Activated CD4-positive, CD25-positive, alpha-beta regulatory T cell treated with anti-CD3 and anti-CD28 coated beads, Interleukin-2, amount 50 U/mL, for 16 hours (primary cell): Measurements from ENCODE around the gene FPGT.
"Not testable (repeated sequence)": the region's sequence is repeated elsewhere in the genome, so short reads cannot be mapped to it uniquely, and the experiment has no call there.

ENCODE experiments used
- DNase-seq: peaks from one replicate; pipeline ENCODE4 v3.0.0-alpha.2; 2020; ENCODE audit warnings: low read depth, low spot score

Gene FPGT

DNA sequence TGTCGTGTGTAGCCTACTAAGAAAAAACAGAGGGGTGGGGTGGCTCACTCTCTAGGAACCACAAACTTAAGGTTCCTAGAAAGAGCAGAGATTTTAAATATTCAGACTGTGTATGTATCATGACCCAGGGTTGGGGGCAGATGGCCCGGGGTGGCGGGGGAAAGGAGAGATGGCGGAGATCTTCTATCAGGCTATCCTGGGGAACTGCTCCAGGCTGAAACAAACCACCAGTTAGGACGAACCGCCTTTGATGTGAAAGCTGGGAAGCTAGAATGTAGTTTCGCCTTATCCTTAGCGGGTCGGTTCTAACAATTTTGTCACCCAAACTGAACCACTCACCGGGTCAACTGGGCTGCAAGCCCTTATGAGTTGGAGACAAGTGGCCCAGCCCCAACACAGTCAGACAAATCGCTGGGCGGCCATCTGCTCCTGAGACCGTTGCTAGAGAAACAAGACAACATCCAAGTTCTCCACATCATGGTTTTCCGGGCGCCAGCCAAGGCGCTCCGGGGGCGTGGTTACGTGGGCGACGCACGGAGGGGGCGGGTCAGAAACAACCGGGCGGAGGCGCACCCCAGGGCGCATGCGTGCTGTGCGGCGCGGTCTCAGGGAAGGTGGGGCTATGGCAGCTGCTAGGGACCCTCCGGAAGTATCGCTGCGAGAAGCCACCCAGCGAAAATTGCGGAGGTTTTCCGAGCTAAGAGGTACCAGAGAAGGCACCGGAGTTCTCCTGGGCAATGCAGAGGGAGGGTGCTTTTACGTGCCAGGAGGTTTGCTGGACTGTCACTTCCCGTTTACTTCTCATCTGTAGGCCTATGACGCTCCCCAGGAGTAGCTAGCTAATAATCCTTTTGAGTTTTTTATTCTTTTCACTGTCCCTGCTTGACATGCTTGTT is at the start of gene FPGT, which contains the start of gene LRRIQ3:
TSS of gene FPGT (plus strand) at position 586 of the 896 bp plus-strand sequence. CDS start at position 623, 37 bp downstream.
TSS of gene LRRIQ3 (minus strand) at position 520 of the 896 bp plus-strand sequence. CDS start 14,492 bp downstream, outside the sequence.
- peak; percentile 89 for DNase-seq

DNA sequence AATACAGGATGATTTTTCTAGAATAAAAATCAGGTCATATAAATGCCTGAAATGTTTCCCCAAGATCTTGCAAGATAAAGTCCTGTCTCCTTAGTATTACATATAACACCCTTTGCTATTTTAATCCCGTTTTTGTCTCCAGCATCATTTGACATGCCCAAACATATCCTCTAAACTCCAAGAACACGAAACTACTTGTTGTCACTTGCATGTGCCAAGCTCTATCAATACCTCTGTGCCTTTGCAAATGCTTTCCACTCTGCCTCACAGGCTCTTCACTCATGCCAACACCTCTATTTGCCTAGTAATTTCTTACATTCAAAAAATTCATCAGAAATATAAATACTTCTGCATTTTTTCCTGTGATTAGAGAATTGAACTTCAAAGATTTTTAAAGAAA is 38.0 kb upstream of the FPGT start:
- DNase-seq: no peak

DNA sequence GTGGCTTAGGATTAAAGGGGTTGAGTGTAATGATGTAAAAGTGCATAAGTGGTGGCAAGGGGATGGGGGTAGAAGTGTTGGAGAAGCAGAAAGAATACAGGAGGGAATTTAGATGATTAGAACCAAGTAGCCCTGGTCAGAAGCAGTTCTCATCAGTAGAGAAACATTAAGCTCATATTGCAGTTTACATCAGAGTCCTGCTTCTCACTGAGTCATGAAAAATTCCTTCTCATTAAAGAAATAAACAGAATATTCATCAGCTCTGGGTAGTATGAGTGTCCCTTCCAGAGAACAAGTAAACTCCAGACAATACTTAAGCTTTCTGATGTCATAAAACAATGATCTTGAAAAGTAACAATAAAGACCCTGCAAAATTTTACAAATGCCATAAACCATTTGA is 36.5 kb upstream of the FPGT start:
- no peak for DNase-seq

DNA sequence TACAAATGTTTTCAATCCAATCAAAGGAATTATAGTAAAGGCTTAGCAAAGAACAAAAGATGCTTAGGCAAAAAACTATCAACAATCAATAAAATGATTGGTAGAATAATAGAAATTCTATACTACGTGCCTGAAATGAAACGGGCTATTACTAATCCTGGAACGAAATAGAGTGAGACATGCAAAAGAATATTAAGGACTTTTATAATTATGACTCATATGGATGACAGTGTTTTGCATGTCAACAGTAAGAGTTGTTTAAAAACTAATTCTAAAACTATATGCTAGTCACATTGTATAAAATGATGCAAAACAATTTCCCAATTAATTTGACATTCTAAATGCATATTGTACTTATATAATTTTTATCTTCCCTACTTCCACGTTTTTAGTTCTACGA is 35.7 kb upstream of the FPGT start:
- DNase-seq: no peak

DNA sequence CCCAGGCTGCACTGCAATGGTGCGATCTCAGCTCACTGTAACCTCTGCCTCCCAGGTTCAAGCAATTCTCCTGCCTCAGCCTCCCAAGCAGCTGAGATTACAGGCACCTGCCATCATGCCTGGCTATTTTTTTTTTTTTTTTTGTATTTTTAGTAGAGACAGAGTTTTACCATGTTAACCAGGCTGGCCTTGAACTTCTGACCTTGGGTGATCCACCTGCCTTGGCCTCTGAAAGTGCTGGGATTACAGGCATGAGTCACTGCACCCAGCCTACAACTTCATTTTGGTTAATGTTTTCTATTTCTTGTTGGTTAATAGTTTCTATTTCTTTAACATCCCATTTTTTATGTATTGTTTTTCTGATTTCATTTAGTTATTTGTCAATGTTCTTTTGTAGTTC is 23.6 kb upstream of the FPGT start:
- not testable (repeated sequence) for DNase-seq

DNA sequence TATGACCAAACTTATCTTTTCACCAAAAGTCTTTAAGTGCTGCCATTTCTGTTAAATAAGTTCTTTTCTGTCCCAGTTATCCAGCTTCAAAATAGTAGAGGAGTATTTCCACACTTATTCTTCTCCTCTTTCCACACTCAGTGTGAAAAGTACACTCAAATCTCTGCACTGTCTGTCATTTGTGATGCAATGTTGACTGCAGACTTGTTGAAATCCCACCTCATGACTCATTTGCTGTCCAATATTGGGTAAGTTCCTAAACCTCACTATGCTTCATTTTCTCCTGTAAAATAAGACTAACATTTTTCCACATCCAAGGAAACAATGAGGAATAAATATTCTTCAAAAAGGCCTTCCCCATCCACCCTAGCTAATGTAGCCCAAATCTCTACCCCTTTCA is 17.6 kb upstream of the FPGT start:
- DNase-seq: no peak

DNA sequence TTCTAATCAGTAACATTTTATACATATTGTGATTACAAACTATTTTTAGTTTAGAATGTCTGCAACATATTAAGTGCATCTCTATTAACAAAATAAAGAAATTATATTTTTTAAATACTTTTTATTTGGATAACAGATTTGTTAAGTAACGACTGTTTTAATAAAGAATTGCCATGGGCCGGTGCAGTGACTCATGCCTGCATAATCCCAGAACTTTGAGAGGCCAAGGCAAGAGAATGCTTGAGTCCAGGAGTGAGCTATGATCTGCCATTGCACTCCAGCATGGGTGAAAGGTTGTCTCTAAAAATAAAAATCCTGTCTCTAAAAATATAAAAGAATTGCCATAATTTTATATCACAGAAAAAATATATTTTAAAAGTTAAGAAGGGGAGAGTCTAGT is 4.1 kb upstream of the FPGT start:
- no peak for DNase-seq

DNA sequence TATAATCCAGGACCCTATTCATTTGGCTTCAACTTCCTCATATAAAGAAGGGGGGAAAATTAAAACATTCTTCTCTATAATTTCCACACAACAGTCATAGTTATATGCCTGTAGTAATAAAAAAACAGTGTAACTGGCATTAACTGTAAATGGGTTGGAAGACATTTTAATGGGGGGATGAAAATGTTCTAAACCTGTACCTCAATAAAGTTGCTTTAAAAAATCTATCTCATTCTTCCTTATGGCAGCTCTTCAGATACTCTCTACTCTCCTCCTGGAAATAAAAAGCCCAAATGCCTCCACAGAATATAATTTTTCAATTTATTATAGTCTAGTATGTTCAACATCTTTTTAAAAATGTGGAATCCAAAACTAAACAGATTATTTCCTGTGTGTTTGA is 2.7 kb upstream of the FPGT start:
- no peak for DNase-seq

DNA sequence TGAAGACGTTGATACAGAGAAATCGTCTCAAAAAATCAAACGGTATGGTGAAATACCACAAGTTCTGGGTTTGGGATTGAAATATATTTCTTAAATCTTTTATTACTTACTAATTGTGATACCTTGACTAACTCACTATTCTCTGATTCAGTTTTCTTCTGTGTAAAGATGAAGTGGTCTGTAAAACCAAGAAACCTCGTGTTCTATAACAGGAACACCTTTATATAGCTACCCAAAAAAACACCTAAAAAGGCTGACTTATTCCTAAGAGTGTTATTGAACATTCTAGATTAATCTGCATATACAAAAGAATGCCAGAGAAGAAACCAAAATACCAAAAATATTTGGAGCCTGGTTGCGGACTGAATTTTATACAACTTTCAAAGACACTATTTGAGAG is 787 bp upstream of the FPGT start:
- DNase-seq: no peak

DNA sequence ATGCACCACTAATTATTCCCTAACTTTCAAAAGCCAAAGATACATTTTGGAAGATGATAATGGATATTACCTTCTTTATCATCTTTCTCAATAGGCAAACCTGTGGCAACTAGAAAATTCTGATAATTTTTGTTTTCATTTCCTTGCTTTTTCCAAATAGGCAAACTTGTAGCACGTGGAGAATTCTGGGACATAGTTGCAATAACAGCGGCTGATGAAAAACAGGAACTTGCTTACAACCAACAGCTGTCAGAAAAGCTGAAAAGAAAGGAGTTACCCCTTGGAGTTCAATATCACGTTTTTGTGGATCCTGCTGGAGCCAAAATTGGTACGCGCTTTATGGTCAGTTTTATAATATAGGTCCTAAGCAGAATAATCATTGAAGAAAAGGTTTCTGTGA is 1.5 kb downstream of the FPGT start:
- DNase-seq: no peak

DNA sequence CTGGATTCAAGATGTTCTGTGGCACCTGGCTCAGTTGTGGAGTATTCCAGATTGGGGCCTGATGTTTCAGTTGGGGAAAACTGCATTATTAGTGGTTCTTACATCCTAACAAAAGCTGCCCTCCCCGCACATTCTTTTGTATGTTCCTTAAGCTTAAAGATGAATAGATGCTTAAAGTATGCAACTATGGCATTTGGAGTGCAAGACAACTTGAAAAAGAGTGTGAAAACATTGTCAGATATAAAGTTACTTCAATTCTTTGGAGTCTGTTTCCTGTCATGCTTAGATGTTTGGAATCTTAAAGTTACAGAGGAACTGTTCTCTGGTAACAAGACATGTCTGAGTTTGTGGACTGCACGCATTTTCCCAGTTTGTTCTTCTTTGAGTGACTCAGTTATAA is 7.2 kb downstream of the FPGT start:
- DNase-seq: no peak

DNA sequence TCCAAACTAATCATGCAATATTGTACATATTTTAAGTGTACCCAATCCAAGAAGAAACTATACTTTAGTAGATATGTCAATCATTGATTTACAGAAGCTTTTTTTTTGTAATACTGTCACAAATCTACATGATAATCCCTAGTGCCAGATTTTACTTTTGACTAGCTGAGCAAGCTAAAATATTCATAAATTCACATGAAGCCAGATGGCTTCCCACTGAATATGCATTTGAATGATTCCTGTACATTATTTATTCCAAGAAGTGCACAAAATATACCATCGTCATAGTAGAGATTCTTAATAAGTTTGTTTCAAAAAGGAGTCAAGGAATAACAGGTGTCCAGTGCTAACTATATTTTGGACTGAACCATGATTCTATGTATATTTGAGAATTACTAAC is 17.2 kb downstream of the FPGT start:
- DNase-seq: no peak

DNA sequence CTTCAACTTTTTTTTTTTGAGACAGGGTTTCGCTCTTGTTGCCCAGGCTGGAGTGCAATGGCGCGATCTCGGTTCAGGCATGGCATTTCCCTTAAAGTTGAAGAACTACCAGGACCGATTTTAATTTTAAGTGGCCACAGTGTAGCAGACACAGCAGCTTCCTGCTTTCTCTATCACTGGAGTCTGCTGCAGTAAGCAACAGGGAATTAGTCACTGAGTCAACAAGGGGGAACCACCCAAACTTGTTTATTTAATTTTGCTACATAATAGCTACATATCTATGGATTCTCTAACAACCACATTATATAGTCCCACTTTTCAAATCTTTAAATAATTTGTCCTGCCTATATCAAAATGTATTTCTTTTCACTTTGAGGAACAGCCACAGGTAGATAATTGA is 24.7 kb downstream of the FPGT start:
- DNase-seq: no peak

DNA sequence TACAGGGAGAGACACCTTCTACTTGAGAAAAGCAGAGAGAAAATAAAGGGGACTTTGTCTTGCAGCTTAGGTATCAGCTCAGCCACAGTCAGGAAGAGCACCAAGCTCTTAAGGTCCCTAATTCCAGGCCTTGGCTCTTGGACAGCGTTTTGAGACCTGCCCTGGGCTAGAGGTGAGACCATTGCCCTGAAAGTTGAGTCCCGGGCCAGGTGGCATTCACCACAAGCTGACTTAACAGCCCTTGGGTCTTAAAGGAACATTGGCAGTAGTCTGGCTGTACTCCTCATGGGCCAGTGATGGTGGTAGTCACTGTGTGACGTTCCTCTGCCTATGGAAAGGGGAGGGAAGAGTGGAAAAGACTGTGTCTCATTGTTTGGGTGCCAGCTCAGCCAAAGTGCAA is 25.4 kb downstream of the FPGT start:
- no peak for DNase-seq

DNA sequence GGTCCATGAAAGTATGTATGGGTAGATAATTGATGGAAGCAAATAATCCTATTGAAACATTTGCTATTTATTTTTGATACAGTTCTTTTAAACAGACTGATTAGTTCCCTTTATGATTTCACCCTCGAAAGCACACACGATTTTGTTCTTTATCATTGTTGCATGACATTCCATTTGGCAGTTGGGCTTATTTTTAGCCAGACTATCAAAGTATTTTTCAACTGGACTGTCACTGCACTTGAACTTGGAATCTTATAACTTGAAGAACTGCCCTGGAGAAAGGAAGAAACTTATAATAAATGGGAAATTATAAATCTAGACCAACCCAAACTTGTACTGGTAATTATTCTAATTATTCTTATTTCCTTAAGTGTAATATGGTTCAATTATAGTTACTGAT is 37.1 kb downstream of the FPGT start, which contains the start of gene TNNI3K:
TSS of gene TNNI3K (plus strand) at position 235 of the 400 bp plus-strand sequence. CDS start at position 300, 65 bp downstream.
- DNase-seq: no peak

DNA sequence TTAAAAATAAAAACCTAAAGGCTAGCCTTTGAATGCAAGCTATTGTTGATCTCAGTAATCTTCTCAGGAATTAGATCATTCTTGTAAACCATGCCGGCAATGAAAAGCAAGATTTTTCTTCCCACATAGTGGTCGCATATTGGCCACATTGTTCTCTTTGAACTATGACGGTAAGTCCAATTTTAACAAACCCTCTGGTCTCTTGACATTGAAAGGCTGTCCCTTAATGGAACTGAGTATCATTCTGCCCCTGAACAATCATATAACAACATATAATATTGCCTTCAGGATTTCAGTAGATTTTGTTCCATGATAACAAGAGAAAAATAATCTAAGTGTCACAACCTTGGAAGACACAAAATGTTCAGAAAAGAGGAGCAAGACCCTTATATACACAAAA is 38.4 kb downstream of the FPGT start:
- DNase-seq: no peak

DNA sequence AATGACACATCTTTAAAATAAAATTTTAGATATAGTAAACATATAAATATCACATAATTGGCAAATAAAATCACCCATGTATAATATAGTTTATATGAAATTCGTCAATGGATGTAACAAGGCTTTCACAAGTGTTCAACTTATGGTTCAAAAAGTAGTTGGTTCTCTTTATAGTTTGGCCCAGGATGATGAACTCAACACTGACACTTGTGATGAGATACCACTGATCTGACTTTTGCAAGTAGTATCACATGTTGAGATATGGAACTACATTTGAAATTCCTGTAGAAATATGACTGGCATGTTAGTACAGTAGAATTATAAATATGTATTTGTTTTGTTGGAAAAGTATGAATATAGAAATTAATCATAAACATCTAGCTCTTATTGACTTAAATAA is 39.0 kb downstream of the FPGT start:
- no peak for DNase-seq

DNA sequence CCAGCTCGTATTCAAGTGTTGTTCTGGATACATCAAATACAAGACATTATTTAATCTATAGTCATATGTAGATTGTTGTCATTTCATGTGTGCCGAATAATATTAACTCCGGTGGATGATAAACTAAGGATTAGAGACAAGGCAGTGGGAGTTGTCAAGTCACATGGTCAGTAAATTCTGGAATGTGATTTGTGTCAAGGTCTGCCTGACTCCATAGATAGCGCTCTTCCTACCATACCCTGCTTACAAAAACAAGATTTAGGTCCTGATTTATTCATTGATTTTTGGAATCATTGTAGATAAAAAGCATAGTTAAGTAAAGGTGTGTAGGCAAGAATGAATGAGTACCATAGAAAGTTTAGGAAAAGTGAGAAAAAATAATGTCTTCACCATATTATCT is 39.7 kb downstream of the FPGT start:
- no peak for DNase-seq

DNA sequence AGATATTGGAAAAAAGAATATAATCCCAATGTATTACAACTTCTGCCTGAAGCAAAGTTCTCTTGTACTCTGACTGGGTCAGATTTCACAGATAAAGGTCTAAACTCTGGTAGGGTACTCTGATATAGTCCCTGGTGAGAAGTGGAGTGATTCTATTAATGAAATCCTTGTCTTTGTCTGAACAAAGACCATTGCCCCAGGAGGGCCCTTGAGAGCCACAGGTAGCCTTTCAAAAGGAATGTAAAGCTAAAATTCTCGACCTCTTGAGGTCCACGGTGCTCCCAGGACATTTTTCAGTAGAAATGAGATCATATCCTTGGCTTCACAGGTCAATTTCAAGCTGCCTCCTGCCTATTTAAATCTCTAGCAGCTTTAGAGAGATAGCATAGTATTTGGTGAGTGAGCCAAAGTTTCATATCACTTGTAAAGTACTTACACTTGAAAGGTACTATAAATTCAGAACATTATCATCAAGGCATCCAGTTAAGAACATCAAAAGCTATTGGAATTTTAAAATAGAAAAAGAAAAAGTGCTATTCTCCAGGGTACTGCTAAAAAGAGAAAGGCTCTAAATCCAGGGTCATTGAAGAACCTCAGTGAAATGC is 47.2 kb downstream of the FPGT start:
- DNase-seq: no peak

DNA sequence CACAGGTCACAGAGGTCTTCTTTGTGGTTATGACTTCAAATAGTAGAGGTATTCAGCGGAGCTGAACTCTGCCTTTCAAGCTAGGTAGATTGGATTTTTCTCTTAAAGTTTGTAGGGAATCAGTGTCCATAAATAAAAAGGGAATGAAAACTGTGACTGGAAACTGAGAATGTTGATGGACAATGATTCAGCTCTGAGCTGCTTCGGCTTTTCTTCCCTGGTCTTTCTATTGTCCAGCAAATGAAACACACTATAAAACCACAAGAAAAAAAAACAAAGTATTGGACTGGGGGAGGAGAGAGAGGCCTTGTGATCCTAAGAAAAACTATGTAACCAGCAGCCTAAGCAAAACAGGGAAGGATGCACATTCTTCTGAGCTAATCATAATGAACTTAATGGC is 48.3 kb downstream of the FPGT start:
- no peak for DNase-seq

DNA sequence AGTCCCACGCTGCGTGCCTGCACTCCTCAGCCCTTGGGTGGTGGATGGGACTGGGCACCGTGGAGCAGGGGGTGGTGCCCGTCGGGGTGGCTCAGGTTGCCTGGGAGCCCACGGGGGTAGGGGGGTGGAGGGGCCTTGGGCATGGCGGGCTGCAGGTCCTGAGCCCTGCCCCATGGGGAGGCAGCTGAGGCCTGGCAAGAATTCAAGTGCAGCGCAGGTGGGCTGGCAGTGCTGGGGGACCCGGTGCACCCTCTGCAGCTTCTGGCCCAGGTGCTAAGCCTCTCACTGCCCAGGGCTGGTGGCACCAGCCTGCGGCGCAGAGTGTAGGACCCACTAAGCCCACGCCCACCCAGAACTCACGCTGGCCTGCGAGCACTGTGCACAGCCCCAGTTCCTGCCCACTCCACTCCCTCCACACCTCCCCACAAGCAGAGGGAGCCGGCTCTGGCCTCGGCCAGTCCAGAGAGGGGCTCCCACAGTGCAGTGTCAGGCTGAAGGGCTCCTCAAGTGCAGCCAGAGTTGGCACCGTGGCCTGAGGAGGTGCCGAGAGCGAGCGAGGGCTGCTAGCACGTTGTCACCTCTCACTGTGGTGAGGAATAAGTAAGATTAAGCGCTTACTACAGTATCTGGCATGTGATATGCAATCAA is 50.0 kb downstream of the FPGT start:
- no peak for DNase-seq

DNA sequence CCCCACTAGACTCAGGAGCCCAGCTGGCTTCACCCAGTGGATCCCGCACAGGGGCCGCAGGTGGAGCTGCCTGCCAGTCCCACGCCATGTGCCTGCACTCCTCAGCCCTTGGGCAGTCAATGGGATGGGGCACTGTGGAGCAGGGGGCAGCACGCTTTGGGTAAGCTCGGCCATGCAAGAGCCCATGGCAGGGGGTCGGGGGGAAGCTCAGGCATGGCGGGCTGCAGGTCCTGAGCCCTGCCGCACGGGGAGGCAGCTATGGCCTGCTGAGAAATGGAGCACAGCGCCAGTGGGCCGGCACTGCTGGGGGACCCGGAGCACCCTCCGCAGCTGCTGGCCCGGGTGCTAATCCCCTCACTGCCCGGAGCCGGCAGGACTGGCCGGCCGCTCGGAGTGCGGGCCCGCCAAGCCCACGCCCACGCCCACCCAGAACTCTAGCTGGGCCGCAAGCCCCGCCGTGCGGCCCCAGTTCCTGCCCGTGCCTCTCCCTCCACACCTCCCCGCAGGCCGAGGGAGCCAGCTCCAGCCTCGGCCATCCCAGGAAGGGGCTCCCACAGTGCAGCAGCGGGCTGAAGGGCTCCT is 55.3 kb downstream of the FPGT start:
- DNase-seq: not testable (repeated sequence)
